ENCODE data around the gene SLC25A1.
"Not testable (repeated sequence)": the region's sequence is repeated elsewhere in the genome, so short reads cannot be mapped to it uniquely, and the experiment has no call there.

The SLC25A1 gene

DNA sequence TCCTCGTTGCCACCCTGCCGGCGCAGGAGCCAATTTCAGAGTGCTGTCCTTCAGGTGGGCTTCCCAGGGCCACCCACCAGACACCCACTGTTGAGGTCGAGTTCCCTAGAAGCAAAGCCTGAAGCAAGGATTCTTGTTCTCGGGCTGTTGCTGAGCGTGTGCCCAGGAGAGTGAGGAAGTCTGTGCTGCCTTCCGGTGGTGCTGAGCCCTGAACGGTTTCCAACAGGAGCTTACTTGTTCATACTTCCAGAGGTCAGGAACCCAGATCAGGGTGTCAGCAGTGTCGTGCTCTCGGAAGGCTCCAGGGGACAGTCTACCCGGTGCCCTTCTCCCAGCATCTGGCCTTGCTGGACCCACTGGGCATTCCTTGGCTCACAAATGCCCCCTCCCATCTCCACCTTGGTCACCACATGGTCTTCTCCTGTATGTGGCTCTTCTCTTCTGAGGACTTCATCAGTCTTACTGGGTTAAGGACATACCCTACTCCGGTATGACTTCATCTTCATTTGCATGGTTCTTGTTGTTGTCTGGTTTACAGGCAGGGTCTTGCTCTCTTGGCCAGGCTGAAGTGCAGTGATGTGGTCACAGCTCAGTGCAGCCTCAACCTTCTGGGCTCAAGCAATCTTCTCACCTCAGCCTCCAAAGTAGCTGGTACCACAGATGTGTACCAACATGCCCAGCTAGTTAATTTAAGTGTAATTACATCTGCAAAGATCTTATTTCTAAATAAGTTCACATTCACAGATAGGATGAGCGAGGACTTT lies 11.2 kb downstream of the SLC25A1 start:
- H4K20me1 ChIP-seq (ENCODE audit: insufficient read depth, low read length): no peaks in the 10 kb centered on the region
- H3K27me3 ChIP-seq (ENCODE audit: low read depth, low read length): no peaks in the 10 kb centered on the region
- H3K4me3 ChIP-seq (ENCODE audit: low read length): no peak overlapping the region
- no peak overlapping the region for H3K4me2 ChIP-seq (ENCODE audit: low read length)
- H3K4me1 ChIP-seq (ENCODE audit: low read length): peaks cover 8% of the 10 kb centered on the region
- no peak overlapping the region for H2AFZ ChIP-seq (ENCODE audit: low read depth, low read length)
- no peaks in the 10 kb centered on the region for H3K36me3 ChIP-seq (replicated peaks; ENCODE audit: low read depth, low read length)
- H3K79me2 ChIP-seq (ENCODE audit: low read length): peaks cover 19% of the 10 kb centered on the region
- H3K9me3 ChIP-seq (ENCODE audit: insufficient read depth, low read length): no peaks in the 10 kb centered on the region
- H3K27ac ChIP-seq (ENCODE audit: low read length): no peak overlapping the region
- H3K9ac ChIP-seq (ENCODE audit: low read length): no peak overlapping the region
- no peak for TF ChIP-seq EZH2phosphoT487 (IDR thresholded peaks at IDR 0.05; ENCODE audit: low read depth)
- TF ChIP-seq, protein P1, sequence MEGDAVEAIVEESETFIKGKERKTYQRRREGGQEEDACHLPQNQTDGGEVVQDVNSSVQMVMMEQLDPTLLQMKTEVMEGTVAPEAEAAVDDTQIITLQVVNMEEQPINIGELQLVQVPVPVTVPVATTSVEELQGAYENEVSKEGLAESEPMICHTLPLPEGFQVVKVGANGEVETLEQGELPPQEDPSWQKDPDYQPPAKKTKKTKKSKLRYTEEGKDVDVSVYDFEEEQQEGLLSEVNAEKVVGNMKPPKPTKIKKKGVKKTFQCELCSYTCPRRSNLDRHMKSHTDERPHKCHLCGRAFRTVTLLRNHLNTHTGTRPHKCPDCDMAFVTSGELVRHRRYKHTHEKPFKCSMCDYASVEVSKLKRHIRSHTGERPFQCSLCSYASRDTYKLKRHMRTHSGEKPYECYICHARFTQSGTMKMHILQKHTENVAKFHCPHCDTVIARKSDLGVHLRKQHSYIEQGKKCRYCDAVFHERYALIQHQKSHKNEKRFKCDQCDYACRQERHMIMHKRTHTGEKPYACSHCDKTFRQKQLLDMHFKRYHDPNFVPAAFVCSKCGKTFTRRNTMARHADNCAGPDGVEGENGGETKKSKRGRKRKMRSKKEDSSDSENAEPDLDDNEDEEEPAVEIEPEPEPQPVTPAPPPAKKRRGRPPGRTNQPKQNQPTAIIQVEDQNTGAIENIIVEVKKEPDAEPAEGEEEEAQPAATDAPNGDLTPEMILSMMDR (IDR thresholded peaks at IDR 0.05; ENCODE audit: low read depth, low read length): no peak

DNA sequence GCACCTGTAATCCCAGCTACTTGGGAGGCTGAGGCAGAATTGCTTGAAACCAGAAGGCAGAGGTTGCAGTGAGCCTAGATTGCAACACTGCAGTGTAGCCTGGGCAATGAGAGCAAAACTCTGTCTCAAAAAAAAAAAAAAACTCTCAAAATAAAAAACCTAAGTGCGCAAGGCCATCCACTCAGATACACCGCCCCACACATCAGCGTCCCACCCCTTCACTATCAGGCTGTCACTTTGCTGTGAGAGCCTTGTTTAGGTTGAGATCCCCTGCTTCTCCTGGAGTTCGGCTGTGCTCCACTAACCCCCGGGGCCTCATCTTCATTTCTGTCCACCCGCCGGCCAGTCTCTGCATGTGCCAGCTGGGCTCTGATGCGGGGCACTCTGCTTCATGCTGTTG lies 12.1 kb downstream of the SLC25A1 start:
- no peaks in the 10 kb centered on the region for H4K20me1 ChIP-seq (ENCODE audit: insufficient read depth, low read length)
- H3K9ac ChIP-seq (ENCODE audit: low read length): no peak overlapping the region
- no peak overlapping the region for H3K27ac ChIP-seq (ENCODE audit: low read length)
- H3K4me1 ChIP-seq (ENCODE audit: low read length): peaks cover 8% of the 10 kb centered on the region
- peaks cover 10% of the 10 kb centered on the region for H3K79me2 ChIP-seq (ENCODE audit: low read length)
- no peak for TF ChIP-seq EZH2phosphoT487 (IDR thresholded peaks at IDR 0.05; ENCODE audit: low read depth)
- TF ChIP-seq, protein P1 (IDR thresholded peaks at IDR 0.05; ENCODE audit: low read depth, low read length): no peak
- H3K9me3 ChIP-seq (ENCODE audit: insufficient read depth, low read length): no peaks in the 10 kb centered on the region
- H3K4me3 ChIP-seq (ENCODE audit: low read length): no peak overlapping the region
- H3K4me2 ChIP-seq (ENCODE audit: low read length): no peak overlapping the region
- H3K36me3 ChIP-seq (replicated peaks; ENCODE audit: low read depth, low read length): no peaks in the 10 kb centered on the region
- H2AFZ ChIP-seq (ENCODE audit: low read depth, low read length): no peak overlapping the region
- H3K27me3 ChIP-seq (ENCODE audit: low read depth, low read length): no peaks in the 10 kb centered on the region

DNA sequence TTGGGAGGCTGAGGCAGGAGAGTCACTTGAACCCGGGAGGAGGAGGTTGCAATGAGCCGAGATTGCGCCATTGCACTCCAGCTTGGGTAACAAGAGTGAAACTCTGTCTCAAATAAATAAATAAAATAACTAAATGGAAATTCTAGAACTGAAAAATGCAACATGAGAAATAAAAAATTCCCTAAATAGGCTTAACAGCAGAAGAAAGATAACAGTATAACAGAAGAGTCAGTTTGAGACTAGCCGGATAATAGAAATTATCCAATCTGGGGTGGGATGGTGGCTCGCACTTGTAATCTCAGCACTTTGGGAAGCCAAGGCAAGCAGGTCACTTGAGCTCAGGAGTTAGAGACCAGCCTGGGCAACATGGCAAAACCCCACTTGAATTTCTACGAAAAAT lies 14.1 kb downstream of the SLC25A1 start:
- H4K20me1 ChIP-seq (ENCODE audit: insufficient read depth, low read length): no peaks in the 10 kb centered on the region
- no peak overlapping the region for H3K4me3 ChIP-seq (ENCODE audit: low read length)
- TF ChIP-seq EZH2phosphoT487 (IDR thresholded peaks at IDR 0.05; ENCODE audit: low read depth): no peak
- TF ChIP-seq, protein P1 (IDR thresholded peaks at IDR 0.05; ENCODE audit: low read depth, low read length): no peak
- H3K9ac ChIP-seq (ENCODE audit: low read length): no peak overlapping the region
- no peaks in the 10 kb centered on the region for H3K27me3 ChIP-seq (ENCODE audit: low read depth, low read length)
- no peaks in the 10 kb centered on the region for H3K4me1 ChIP-seq (ENCODE audit: low read length)
- H2AFZ ChIP-seq (ENCODE audit: low read depth, low read length): no peak overlapping the region
- no peak overlapping the region for H3K27ac ChIP-seq (ENCODE audit: low read length)
- H3K9me3 ChIP-seq (ENCODE audit: insufficient read depth, low read length): no peaks in the 10 kb centered on the region
- H3K4me2 ChIP-seq (ENCODE audit: low read length): no peak overlapping the region
- no peaks in the 10 kb centered on the region for H3K36me3 ChIP-seq (replicated peaks; ENCODE audit: low read depth, low read length)
- no peaks in the 10 kb centered on the region for H3K79me2 ChIP-seq (ENCODE audit: low read length)

DNA sequence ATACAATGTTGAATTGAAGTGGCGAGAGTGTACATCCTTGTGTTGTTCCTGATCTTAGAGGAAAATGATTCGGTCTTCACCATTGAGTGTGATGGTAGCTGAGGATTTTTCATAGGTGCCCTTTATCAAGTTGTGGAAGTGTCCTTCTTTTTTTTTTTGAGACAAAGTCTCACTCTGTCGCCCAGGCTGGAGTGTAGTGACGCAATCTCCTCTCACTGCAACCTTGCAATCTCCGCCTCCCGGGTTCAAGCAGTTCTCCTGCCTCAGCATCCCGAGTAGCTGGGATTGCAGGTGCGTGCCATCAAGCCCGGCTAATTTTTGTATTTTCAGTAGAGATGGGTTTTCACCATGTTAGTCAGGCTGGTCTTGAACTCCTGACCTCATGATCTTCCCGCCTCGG lies 19.9 kb downstream of the SLC25A1 start:
- not testable (repeated sequence) for H3K9me3 ChIP-seq (ENCODE audit: insufficient read depth, low read length); H3K27me3 ChIP-seq (ENCODE audit: low read depth, low read length); H3K4me3 ChIP-seq (ENCODE audit: low read length); H3K4me1 ChIP-seq (ENCODE audit: low read length); H3K4me2 ChIP-seq (ENCODE audit: low read length); H4K20me1 ChIP-seq (ENCODE audit: insufficient read depth, low read length); H3K27ac ChIP-seq (ENCODE audit: low read length); H2AFZ ChIP-seq (ENCODE audit: low read depth, low read length); H3K79me2 ChIP-seq (ENCODE audit: low read length); H3K36me3 ChIP-seq (replicated peaks; ENCODE audit: low read depth, low read length); H3K9ac ChIP-seq (ENCODE audit: low read length)

DNA sequence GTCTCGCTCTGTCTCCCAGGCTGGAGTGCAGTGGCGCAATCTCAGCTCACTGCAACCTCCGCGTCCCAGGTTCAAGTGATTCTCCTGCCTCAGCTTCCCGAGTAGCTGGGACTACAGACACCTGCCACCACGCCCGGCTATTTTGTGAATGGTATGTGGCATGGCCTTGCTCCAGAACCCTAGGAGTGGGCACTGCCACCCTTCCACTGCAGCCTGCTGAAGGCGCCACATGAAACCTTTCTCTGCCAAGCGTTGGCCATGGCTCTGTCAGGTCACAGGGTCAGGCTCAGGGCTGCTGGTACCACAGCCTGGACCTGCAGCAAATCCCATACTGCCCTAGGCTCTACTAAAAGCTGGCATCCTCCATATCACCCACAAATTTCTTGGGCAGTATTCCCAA lies 22.4 kb downstream of the SLC25A1 start:
- not testable (repeated sequence) for H3K9ac ChIP-seq (ENCODE audit: low read length); H2AFZ ChIP-seq (ENCODE audit: low read depth, low read length); H3K27me3 ChIP-seq (ENCODE audit: low read depth, low read length); H4K20me1 ChIP-seq (ENCODE audit: insufficient read depth, low read length); H3K36me3 ChIP-seq (replicated peaks; ENCODE audit: low read depth, low read length); H3K4me1 ChIP-seq (ENCODE audit: low read length); H3K79me2 ChIP-seq (ENCODE audit: low read length); H3K4me2 ChIP-seq (ENCODE audit: low read length); H3K4me3 ChIP-seq (ENCODE audit: low read length); H3K27ac ChIP-seq (ENCODE audit: low read length); H3K9me3 ChIP-seq (ENCODE audit: insufficient read depth, low read length)
